ENCODE data around the gene CYP2S1.

CYP2S1 gene

DNA sequence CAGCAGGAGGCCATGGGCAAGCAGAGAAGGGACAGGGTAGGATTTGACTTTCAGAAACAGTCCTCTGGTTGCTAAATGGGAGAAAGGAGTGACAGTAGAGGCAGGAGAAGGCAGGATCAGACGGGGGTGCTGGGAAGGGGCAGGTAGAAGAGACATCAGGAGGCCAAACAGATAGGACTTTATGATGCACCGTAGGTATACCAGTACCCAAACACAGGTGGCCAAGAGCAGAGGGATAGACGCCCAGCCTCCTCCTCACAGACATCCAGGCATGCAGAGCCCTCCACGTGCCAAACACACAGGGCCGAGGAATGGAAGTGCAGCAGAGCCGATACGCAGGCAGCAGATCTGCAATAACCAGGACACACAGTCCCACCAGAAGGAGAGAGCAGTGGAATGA lies 24.7 kb downstream of the CYP2S1 start:
- H3K4me3 ChIP-seq (ENCODE audit: low read depth, low read length), result no peak overlapping the region
- TF ChIP-seq, protein P1, sequence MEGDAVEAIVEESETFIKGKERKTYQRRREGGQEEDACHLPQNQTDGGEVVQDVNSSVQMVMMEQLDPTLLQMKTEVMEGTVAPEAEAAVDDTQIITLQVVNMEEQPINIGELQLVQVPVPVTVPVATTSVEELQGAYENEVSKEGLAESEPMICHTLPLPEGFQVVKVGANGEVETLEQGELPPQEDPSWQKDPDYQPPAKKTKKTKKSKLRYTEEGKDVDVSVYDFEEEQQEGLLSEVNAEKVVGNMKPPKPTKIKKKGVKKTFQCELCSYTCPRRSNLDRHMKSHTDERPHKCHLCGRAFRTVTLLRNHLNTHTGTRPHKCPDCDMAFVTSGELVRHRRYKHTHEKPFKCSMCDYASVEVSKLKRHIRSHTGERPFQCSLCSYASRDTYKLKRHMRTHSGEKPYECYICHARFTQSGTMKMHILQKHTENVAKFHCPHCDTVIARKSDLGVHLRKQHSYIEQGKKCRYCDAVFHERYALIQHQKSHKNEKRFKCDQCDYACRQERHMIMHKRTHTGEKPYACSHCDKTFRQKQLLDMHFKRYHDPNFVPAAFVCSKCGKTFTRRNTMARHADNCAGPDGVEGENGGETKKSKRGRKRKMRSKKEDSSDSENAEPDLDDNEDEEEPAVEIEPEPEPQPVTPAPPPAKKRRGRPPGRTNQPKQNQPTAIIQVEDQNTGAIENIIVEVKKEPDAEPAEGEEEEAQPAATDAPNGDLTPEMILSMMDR (IDR thresholded peaks at IDR 0.05; ENCODE audit: control insufficient read depth, extremely low read depth, insufficient read depth), result no peak
- no peak for DNase-seq (ENCODE audit: low read depth)

DNA sequence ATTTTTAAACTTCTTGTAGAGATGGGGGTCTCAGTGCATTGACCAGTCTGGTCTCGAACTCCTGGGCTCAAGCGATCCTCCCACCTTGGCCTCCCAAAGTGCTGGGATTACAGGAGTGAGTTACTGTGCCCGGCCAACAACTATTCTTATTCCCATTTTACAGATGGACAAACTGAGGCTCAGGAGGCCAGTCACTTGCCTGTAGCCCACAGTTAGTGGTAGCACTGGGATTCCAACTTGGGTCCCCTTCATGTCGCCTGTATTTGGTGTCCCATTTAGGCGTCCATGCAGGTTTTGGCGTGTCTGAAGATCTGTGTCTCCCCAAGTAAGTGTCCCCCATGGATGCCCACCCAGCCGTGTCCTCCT lies 25.2 kb downstream of the CYP2S1 start:
- DNase-seq (ENCODE audit: low read depth), result no peak
- TF ChIP-seq, protein P1 (IDR thresholded peaks at IDR 0.05; ENCODE audit: control insufficient read depth, extremely low read depth, insufficient read depth), result no peak
- H3K4me3 ChIP-seq (ENCODE audit: low read depth, low read length), result no peak overlapping the region

DNA sequence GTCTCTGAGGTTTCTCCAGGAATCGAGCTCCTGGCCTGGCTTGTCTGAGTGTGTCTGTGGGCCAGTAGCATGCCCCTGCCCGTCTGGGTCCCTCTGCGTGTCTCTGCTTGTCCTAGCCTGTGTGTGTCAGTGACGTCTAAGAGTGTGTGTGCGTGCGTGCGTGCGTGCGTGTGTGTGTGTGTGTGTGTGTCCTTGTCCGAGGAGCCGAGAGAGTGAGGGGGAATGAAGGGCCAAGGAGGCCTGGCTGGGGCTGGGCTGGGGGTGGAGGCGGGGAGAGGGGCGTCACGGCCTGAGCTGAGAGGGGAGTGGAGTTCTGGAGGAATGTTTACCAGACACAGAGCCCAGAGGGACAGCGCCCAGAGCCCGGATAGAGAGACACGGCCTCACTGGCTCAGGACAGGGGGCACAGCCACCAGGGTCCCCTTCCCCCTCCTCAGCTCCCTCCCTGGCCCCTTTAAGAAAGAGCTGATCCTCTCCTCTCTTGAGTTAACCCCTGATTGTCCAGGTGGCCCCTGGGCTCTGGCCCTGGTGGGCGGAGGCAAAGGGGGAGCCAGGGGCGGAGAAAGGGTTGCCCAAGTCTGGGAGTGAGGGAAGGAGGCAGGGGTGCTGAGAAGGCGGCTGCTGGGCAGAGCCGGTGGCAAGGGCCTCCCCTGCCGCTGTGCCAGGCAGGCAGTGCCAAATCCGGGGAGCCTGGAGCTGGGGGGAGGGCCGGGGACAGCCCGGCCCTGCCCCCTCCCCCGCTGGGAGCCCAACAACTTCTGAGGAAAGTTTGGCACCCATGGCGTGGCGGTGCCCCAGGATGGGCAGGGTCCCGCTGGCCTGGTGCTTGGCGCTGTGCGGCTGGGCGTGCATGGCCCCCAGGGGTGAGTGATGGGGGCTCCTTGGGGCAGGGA lies 25.8 kb downstream of the CYP2S1 start, which contains the start of gene AXL:
Gene AXL (plus strand): TSS at position 609 of the 893 bp plus-strand sequence. CDS start 170 bp downstream, at position 779.
- H3K4me3 ChIP-seq (ENCODE audit: low read depth, low read length), result no peak within 1 kb of the TSS
- TF ChIP-seq, protein P1 (IDR thresholded peaks at IDR 0.05; ENCODE audit: control insufficient read depth, extremely low read depth, insufficient read depth), result no peak
- DNase-seq (ENCODE audit: low read depth), result no peak

DNA sequence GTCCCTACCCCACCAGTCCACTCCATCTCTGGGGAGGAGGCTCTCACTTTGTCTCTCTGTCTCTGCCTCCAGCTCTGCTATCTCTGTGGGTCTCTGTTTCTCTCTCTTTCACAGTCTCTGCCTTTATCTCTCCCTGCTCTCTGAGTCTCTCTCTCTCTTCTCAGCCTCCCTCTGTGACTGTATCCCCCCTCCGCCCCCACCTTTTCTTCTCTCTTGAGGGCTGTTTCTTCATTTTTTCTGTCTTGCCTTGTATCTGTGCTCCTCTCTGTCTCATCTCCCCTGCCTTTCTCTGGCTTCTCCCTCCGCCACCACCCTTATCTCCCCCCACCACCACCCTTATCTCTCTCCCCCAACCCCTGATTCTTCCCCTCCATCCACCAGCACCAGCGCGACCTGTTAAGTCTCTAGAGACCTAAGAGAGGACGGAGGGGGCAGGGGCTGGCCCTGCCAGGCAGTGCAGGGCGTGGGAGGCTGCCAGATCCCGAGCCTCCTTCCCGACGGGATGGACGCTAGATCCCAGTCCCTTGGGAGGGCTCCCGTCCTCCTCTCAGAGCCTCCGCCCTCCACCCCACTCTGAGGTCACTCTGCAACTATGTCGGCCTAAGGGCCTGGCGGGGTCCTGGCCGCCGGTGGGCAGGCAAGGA lies 27.0 kb downstream of the CYP2S1 start:
- TF ChIP-seq, protein P1 (IDR thresholded peaks at IDR 0.05; ENCODE audit: control insufficient read depth, extremely low read depth, insufficient read depth), result no peak
- H3K4me3 ChIP-seq (ENCODE audit: low read depth, low read length), result no peak overlapping the region
- no peak for DNase-seq (ENCODE audit: low read depth)

DNA sequence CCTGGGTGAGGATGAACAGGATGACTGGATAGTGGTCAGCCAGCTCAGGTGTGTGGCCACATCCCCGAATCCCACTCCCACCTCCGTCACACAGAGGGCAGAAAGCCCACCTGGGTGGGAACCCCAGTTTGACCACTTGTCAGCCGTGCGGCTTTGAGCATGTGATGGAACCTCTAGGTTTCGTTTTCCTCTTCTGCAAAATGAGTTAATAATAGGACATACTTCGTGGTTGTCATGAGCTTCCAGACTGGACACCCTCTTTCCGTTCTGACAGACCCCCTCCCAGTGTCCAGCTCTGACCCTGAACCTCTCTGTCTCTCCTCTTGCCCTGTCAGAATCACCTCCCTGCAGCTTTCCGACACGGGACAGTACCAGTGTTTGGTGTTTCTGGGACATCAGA lies 27.8 kb downstream of the CYP2S1 start:
- TF ChIP-seq, protein P1 (IDR thresholded peaks at IDR 0.05; ENCODE audit: control insufficient read depth, extremely low read depth, insufficient read depth), result no peak
- DNase-seq (ENCODE audit: low read depth), result no peak
- H3K4me3 ChIP-seq (ENCODE audit: low read depth, low read length), result no peak overlapping the region

DNA sequence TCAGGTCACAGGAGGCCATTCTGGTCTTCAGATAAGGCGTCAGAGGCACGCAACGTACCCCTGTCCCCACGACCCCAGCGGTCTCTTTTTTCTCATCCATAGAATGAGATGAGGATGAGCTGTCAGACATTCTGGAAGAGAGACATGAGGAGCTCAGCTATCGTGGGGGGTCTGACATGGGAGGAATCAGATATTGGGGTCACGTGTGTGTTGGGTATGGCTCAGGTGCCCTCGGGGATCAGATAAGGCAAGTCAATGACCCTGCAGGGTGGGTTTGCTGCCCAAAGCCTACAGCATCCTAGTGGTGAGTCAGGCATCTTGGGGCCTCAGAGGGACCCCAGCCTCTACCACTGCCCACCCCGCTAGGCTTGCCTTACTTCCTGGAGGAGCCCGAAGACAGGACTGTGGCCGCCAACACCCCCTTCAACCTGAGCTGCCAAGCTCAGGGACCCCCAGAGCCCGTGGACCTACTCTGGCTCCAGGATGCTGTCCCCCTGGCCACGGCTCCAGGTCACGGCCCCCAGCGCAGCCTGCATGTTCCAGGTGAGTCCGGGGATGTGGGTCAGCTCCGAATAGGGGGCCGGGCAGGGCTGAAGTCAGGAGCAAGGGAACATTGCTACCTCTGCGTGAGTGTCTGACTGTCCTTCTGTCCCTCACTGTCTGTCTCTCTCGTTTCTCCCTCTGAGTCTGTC lies 28.6 kb downstream of the CYP2S1 start:
- TF ChIP-seq, protein P1 (IDR thresholded peaks at IDR 0.05; ENCODE audit: control insufficient read depth, extremely low read depth, insufficient read depth), result no peak

More for the DNA sequence above, 28.6 kb downstream of the CYP2S1 start:
- H3K4me3 ChIP-seq (ENCODE audit: low read depth, low read length), result no peak overlapping the region
- DNase-seq (ENCODE audit: low read depth), result no peak
